HG02870 (cell line): ENCODE data around the gene TBC1D3I.
"Not testable (repeated sequence)": the region's sequence is repeated elsewhere in the genome, so short reads cannot be mapped to it uniquely, and the experiment has no call there.

Experiments used
- ATAC-seq: cut with Tn5 transposase; IDR thresholded peaks from one replicate; pipeline ENCODE4 v1.9.1; 2021; ENCODE audit warnings: mild to moderate bottlenecking, moderate library complexity; ENCODE audit not compliant: unreplicated experiment

Gene TBC1D3I

DNA sequence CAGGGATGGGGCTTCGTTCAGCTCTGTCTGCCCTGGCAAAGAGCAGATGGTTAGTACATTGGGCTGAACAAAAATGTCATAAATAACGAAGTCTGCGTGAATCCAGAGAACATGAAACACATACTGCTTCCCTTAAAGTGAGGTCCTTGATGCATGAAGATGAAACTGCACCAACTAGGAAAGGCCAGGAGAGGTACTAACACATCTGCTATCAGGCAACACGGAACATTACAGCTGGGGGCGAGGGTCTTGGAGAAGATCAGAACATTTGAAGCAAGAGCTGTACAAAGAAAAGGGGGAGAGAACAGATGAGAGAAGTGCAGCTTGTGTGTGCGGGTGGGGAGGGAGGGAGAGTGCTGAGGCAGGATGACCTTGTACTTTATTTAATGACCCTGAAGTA, 57.0 kb downstream of the TBC1D3I start:
- not testable (repeated sequence) for ATAC-seq

DNA sequence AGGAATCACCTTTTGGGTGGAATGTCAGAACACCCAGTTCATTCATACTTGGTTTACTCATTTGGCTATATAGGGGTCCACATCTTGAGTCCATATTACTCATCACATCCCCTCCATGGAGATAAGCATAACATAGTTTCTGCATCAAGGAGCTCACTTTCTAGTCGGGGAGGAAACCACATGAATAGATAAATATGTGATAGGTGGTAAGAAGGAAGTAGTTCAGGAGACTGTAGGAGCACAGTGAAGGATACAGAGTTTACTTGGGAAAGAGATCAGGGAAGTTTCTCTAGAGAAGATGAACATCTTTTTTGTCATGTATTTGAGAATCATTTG, 57.9 kb downstream of the TBC1D3I start:
- ATAC-seq = not testable (repeated sequence)

DNA sequence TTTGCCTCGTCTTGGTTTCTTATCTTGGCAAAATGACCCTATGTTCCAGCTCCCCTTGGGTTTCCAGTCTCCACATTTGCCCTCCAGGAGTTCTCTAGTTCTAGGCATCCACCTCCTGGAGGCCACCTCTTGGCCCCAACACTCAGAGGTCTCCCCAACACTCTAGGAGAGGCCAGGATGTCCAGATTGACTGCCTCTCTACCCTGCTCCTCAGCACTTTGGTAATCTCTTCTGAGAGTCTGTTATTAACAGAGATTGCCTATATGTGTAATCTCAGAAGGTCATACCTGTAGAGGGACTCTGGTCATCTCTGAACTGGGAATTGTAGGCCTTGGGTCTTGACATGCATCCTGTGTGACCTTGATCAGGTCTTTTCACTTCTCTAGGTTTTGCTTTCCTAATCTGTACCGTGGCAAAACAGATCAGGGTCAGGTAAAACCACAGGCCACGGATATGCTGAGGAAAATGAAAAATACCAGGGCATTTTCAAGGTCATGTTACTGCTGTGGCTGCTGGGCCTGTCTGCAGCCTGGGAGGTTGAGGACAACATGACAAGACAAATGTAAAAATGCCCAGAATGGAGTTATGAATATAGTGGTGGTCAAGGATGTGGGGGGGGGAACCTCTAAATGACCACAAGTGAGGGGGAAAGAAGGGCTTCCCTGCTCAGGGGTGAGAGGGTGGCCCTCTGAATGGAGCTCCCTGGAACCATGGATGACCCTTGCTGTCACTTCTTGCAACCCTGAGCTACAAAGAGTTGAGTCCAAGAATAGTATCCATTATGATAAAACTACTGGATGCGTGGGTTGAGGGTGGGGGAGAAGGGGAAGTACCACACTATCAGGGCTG, 58.5 kb downstream of the TBC1D3I start:
- ATAC-seq = no peak

DNA sequence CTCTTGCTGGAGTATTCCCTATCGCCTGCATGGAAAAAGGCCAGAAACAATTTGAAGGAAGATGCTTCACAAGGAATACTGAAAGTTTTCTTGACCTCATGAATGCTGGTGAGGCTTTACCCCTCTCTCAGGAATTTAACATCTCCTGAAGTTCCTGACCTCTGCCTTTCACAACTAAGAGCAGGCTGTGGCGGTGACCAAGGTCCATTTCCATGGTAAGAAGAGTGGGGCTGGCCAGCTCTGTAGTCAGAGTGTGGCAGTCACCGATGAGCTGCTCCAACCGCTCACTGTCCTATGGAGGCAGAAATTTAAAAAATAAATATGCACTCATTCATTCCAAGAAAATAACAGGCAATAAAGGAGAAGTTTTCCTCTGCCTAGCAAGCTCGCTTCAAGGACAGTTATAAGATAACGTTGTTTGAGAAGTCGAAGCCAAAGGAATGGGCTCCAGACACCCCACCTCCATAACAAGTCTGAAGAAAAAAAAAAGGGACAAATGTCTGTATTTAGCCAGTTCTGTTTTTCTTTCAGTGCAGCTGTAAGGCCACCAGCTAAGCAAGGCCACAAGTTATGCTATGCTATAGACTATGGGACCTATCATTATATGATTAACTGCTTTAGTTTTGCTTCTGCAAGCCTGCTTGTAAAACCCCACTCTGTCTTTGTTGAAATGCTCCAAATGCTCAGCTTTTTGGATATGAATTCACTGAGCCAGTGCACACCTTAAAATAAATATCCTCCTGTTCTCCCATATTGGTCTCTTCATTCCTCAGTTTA, 59.5 kb downstream of the TBC1D3I start:
- no peak for ATAC-seq
